Stimulated activated naive CD8-positive, alpha-beta T cell treated with anti-CD3 and anti-CD28 coated beads, Interleukin-15, Interleukin-2, amounts not matched to agents 100 ng/mL and 50 ng/mL, for 24 hours (primary cell): ENCODE data around the gene MOB2.

ENCODE experiments used
- H3K27ac Mint-ChIP-seq: one replicate; pipeline ENCODE4 v1.8.0; 2021; ENCODE audit warnings: mild to moderate bottlenecking, mixed read lengths
- H3K27me3 Mint-ChIP-seq: one replicate; pipeline ENCODE4 v1.8.0; 2021; ENCODE audit warnings: mixed read lengths
- H3K36me3 Mint-ChIP-seq: one replicate; pipeline ENCODE4 v1.8.0; 2021; ENCODE audit warnings: low read depth, mixed read lengths
- H3K4me1 Mint-ChIP-seq: one replicate; pipeline ENCODE4 v1.8.0; 2021; ENCODE audit warnings: low read depth, mixed read lengths
- H3K4me3 Mint-ChIP-seq: one replicate; pipeline ENCODE4 v1.8.0; 2021; ENCODE audit warnings: mild to moderate bottlenecking, mixed read lengths
- H3K9me3 Mint-ChIP-seq: one replicate; pipeline ENCODE4 v1.8.0; 2021; ENCODE audit warnings: mixed read lengths

MOB2 gene, protein sequence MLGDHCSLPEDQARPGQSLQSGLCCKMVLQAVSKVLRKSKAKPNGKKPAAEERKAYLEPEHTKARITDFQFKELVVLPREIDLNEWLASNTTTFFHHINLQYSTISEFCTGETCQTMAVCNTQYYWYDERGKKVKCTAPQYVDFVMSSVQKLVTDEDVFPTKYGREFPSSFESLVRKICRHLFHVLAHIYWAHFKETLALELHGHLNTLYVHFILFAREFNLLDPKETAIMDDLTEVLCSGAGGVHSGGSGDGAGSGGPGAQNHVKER

DNA sequence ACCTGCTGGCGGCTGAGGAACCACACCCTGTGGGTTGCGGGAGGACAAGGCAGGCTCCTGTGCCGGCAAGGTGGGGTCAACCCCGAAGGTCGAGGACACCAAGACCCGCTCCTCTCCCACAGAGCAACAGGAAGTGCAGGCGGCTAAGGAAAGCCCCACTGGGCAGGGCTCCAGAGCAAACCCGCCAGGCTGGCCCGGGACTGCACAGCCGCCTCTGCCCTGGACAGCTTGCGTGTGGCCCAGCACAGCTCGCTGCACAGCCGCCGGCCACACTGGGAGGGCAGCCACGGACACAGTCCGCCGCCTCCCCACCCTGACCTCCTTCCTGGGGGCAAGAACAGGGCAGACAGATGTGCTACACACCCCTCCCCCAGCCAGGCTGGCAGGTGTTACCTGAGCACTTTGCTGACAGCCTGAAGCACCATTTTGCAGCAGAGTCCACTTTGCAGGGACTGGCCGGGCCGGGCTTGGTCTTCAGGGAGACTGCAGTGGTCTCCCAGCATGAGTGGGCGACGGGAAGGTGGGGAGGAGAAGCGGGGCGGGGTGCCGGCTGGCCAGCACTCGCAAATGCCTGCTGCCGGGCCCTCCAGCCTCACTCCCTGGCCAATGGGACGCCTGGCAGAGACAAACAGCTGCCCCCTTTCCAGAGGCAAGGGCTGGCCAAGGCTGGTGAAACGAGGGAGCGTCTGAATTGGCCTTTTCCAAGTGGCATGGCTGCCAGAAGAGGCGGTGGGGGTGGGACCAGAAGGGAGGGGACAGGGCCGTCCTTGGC lies at the start of gene MOB2:
Gene MOB2, minus strand, starts transcription at position 726 of the 772 bp plus-strand sequence. Its CDS starts 223 bp downstream, at position 503.
- H3K9me3 Mint-ChIP-seq = no peaks in the 10 kb centered on the region
- no peak within 1 kb of the TSS for H3K27ac Mint-ChIP-seq
- no peak within 1 kb of the TSS for H3K4me3 Mint-ChIP-seq
- no peaks in the 10 kb centered on the region for H3K27me3 Mint-ChIP-seq
- H3K36me3 Mint-ChIP-seq = no peaks in the 10 kb centered on the region
- H3K4me1 Mint-ChIP-seq = peaks cover 26% of the 10 kb centered on the region

DNA sequence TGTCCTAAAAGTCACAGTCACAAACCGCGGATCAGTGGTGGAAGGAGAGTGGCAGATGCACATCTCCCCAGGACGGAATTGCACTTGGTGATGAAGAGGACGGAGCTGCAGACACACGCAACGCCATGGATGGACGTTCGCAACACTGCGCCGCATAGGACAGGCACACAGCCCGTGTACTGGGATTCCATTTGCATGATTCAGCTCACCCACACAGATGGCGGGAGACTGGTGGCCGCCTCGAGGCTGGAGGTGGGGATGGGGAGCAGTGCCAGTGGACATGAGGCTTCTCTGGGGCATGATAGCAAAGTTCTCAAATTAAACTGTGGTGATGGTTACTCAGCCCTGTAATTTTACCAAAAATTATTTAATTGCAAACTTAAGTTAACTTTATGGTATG lies 48.1 kb upstream of the MOB2 start:
- H3K27me3 Mint-ChIP-seq = no peaks in the 10 kb centered on the region
- no peaks in the 10 kb centered on the region for H3K36me3 Mint-ChIP-seq
- no peak overlapping the region for H3K4me3 Mint-ChIP-seq
- H3K4me1 Mint-ChIP-seq = peaks cover 17% of the 10 kb centered on the region
- H3K9me3 Mint-ChIP-seq = no peaks in the 10 kb centered on the region
- no peak overlapping the region for H3K27ac Mint-ChIP-seq

DNA sequence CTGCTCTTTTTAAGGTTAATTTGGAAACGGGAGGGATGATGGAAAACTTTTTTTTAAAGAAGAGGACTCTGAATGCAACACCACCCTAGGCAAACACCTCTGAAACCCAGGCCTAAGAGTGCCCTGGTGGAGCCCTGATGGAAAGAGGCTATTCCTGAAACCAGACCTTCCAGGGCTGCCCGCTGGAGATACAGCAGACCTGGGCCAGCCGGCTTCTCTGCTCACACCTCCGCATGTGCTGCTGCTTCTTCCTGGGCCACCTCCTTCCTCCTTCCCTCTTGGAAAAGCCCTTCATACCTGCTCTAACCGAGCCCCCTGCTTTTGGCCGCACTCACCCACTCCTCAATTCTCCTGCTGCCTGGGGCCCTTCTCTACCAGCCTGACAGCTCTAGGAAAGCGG lies 47.6 kb upstream of the MOB2 start:
- Mint-ChIP-seq H3K4me3 (no peak overlapping the region), H3K4me1 (peaks cover 17% of the 10 kb centered on the region), H3K27ac (no peak overlapping the region), H3K36me3 (no peaks in the 10 kb centered on the region), H3K9me3 (no peaks in the 10 kb centered on the region), H3K27me3 (no peaks in the 10 kb centered on the region)

DNA sequence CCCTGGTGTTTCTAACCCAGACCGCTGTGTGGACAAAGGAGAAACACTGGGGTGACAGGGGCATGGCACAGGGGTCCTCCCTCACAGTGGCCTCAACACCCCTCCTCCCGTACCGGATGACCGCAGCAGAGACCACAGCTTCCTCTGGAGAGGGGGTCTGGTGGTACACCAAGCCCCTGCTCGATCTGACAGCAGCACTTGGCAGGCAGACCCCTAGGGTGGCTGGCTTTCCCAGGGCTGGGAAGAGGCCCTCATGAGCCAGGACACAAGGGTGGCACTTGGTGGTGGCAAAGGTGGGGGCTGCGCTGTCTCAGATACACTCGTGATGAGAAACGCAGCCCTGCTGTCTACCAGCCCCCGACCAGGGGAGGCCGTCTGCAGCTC lies 46.8 kb upstream of the MOB2 start:
- no peaks in the 10 kb centered on the region for H3K27me3 Mint-ChIP-seq
- no peaks in the 10 kb centered on the region for H3K36me3 Mint-ChIP-seq
- no peak overlapping the region for H3K27ac Mint-ChIP-seq
- H3K4me1 Mint-ChIP-seq = peaks cover 17% of the 10 kb centered on the region
- no peak overlapping the region for H3K4me3 Mint-ChIP-seq
- H3K9me3 Mint-ChIP-seq = no peaks in the 10 kb centered on the region

DNA sequence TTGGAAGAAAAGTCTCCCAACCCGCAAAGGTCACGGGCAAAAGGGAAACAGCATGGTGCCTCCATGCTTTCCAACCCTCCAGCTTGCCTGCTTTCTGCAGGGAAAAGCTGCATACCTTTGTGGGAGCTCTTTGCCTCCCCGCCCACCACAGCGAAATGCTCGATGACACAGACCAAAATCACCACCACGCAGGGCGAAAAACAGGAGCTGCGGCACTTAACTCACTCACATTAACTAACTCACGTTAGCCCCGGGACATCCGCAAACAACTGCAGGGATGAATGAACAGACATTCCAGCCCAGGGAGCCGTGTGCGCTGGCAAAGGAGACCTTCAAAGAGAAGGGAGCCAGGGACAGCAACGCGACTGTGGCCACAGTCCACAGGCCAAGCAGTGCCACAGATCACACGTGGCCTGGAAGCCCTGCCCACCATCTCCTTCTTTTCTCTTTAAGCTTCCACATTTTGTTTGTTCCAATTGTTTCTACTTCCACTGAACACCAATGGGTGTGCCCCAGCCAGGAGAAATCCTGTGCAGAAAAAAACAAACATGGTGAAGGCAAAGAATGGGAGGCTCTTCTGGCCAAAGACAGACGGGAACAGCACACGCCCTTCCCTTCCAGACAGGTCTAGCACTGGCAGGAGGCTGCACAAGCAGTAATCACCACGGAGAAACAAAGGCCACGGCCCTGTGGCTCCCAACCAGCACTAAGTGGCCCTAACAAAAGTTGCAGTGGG lies 46.2 kb upstream of the MOB2 start:
- Mint-ChIP-seq H3K4me3 (no peak overlapping the region), H3K9me3 (no peaks in the 10 kb centered on the region), H3K27ac (no peak overlapping the region), H3K4me1 (peaks cover 20% of the 10 kb centered on the region), H3K36me3 (no peaks in the 10 kb centered on the region), H3K27me3 (no peaks in the 10 kb centered on the region)

DNA sequence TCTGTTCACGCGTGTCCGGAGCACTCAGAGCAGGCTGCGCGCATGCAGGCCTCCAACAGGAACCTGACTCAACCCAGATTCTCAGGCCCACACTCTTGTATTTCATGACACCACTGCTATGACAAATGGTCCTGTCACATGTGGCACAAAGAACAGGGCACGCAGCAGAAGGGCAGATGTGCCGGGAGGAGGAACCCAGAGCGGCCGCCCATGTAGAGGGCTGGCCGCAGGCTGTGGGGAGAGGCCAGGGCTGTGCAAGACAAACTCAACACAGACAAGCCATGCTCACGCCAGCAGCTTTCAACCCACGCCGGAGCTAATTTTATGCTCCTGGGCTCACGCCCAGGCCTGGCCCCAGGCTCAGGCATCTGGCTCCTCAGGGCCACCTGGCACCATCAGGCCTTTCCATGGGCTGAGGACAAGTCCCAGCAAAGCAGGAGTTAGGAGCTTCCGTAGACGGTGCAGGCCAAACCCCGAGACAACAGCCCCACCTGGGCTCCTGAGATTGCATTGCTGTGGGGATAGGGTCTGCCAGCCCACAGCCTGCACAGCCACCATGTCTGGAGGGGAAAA lies 45.5 kb upstream of the MOB2 start:
- Mint-ChIP-seq H3K36me3 (no peaks in the 10 kb centered on the region), H3K27ac (no peak overlapping the region), H3K27me3 (no peaks in the 10 kb centered on the region), H3K4me3 (no peak overlapping the region), H3K4me1 (peaks cover 17% of the 10 kb centered on the region), H3K9me3 (no peaks in the 10 kb centered on the region)

DNA sequence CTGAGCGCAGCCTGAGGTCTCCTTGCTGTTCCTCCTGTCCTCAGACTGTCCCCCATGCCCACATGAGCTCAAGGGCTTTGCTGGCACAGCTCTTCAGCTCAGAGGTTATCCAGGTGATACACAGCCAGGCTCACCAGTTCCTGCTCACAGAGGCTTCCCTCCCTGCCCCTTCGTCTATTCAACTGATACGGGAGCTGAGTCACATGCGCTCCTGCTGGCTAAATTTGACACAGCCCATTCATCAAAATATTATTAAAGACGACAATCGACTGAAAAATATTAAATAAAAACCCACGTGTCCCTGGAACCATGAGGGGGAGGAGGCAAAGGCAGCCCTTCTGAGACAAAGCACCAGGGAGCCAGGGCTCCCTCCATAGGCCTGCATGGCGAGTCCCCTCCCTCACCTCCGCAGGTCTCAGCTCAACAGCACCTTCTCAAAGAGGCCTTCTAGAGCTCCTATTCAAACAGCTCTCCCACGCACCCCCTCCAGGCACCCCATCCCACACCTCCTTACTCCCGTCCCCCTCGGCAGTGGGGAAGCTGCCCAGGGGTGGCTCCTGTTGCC lies 45.0 kb upstream of the MOB2 start:
- Mint-ChIP-seq H3K27me3 (no peaks in the 10 kb centered on the region), H3K27ac (no peak overlapping the region), H3K4me3 (no peak overlapping the region), H3K4me1 (peaks cover 15% of the 10 kb centered on the region), H3K36me3 (no peaks in the 10 kb centered on the region), H3K9me3 (no peaks in the 10 kb centered on the region)

DNA sequence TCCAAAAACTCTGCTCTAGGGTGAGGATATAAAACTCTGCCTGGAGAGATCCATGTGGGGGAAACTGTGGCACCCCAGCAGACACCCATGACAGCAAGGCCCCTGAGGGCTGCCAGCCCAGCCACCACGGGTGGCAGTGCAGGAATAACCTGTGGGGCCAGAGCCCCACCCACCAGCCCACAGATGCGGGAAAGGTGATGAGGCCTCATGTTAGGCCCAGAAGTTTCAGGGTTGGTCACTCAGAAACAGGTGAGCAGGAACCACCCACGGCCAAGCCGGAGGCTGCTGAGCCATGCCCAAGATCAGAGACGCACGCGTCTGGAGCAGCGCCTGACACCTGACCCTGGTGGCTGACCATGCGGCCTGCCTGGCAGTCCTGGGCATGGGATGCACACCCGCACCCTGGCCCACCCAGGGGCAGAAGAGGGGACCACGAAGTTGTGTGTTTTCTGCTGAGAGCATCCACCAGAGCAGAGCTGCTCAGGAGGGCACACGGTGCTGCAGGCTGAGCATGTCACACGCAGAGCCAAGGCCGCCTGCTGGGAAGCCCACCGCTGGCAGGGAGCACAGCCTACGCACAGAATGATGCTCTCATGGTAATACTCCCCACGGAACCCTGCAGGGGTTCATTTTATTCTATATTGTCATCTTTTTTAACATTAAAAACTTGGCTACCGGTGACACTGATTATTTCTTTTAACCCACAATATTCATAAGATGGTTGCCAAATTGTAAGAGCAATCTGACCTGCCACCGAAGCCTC lies 44.3 kb upstream of the MOB2 start:
- no peaks in the 10 kb centered on the region for H3K27me3 Mint-ChIP-seq
- H3K36me3 Mint-ChIP-seq = no peaks in the 10 kb centered on the region
- H3K9me3 Mint-ChIP-seq = no peaks in the 10 kb centered on the region
- H3K4me1 Mint-ChIP-seq = peaks cover 12% of the 10 kb centered on the region
- H3K27ac Mint-ChIP-seq = no peak overlapping the region
- no peak overlapping the region for H3K4me3 Mint-ChIP-seq

DNA sequence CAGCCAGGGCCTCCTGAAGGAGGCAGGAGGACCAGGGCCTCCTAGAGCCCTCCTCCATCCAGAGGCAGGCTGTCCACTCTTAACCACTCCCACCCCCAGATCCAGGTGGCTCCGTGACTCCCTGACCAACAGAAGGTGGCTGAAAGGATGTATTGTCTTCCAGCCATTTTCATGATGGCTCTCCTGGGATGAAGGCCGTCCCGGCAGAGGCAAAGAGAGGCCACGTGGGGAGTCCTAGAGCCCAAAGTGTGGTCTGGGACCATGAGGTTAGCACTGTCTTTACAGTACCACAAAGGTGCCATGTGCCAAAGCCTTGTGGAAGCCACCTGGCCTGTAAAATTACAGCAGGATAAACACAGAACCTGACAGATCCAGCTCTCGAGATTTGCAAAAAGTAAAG lies 43.2 kb upstream of the MOB2 start:
- no peaks in the 10 kb centered on the region for H3K36me3 Mint-ChIP-seq
- H3K4me1 Mint-ChIP-seq = peaks cover 5% of the 10 kb centered on the region
- no peak overlapping the region for H3K4me3 Mint-ChIP-seq
- no peaks in the 10 kb centered on the region for H3K9me3 Mint-ChIP-seq
- no peak overlapping the region for H3K27ac Mint-ChIP-seq
- no peaks in the 10 kb centered on the region for H3K27me3 Mint-ChIP-seq

DNA sequence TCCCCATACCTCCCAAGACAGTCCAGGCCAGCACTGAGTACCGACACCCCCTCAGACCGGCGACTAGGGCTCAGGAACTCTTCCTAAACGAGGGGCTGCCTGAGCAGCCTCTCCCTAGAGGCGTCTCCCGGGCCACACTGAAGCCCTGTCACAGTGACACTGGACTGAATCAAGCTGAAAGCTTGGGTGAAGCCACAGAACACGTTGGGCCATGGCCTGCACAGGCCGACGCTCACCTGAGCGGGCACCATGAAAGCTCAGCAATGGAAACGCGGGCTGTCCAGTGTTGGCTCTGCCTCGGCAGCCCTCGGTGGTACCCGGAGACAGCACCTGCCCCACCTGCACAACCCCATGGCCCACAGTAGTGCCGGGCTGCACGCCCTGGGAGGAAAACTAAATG lies 42.7 kb upstream of the MOB2 start:
- peaks cover 3% of the 10 kb centered on the region for H3K4me1 Mint-ChIP-seq
- H3K27me3 Mint-ChIP-seq = no peaks in the 10 kb centered on the region
- H3K9me3 Mint-ChIP-seq = no peaks in the 10 kb centered on the region
- no peaks in the 10 kb centered on the region for H3K36me3 Mint-ChIP-seq
- no peak overlapping the region for H3K4me3 Mint-ChIP-seq
- H3K27ac Mint-ChIP-seq = no peak overlapping the region

DNA sequence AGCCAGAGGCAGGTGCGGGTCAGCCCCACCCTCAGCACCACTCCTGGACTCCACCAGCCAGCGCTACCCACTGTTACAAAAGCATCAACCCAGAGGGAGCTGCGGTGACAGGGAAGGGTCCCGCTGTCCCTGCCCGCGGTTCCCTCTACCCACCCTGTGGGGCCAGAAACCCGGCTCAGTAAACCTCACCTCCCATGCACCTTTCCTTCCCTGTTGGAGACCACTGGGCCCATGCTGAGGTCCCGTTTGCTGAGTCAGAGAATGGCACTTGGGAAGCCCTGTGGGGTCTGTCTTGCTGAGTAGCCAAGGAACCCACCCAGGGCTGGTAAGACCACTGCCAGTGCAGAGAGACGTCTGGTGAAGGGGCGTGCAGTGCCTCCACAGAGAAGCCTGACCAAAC lies 42.1 kb upstream of the MOB2 start:
- Mint-ChIP-seq H3K9me3 (no peaks in the 10 kb centered on the region), H3K27ac (no peak overlapping the region), H3K4me1 (peaks cover 5% of the 10 kb centered on the region)

DNA sequence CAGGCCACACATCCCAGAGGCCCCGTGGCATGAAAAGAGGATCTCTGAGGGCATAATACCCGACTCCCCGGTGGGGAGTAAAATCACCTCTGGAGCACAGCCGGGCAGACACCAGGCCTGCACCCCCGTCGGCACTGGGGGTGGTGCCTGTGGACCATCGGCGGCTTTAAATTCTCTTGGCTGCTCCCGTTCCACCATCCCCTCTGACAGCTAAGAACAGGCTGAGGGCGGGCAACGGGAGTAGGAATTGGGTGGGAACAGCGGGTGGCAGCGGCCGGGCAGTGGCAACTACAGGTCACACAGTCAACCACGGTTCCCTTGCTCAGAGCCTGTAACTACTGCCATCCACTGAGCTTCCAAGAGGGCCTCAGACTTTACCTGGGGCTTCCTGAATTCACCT lies 40.2 kb upstream of the MOB2 start:
- H3K27me3 Mint-ChIP-seq = no peaks in the 10 kb centered on the region
- no peak overlapping the region for H3K27ac Mint-ChIP-seq
- peaks cover 22% of the 10 kb centered on the region for H3K4me1 Mint-ChIP-seq
- no peak overlapping the region for H3K4me3 Mint-ChIP-seq
- H3K36me3 Mint-ChIP-seq = no peaks in the 10 kb centered on the region
- H3K9me3 Mint-ChIP-seq = no peaks in the 10 kb centered on the region

More for the DNA sequence above, 42.1 kb upstream of the MOB2 start:
- Mint-ChIP-seq H3K36me3 (no peaks in the 10 kb centered on the region), H3K27me3 (no peaks in the 10 kb centered on the region), H3K4me3 (no peak overlapping the region)

DNA sequence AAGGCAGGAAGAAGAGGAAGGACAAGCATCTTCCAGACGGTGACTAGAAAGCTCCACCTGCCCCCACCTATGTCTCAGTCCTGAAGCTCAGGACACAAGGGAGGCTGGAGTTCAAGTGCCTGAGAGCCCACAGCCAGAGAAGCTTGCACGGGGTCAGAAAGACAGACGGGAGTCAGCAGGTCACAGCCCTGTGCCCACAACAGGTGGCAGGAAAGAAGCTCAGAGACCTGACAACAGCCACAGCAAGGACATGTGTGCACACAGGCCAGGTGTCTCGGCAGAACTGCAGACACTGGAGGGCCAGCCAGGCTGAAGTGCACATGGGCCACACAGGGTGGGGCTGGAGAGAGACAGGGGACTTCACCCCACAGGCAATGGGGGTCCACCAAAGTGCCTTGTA lies 37.2 kb upstream of the MOB2 start:
- Mint-ChIP-seq H3K36me3 (no peaks in the 10 kb centered on the region), H3K4me1 (peaks cover 30% of the 10 kb centered on the region), H3K9me3 (no peaks in the 10 kb centered on the region), H3K4me3 (no peak overlapping the region), H3K27ac (no peak overlapping the region), H3K27me3 (no peaks in the 10 kb centered on the region)

DNA sequence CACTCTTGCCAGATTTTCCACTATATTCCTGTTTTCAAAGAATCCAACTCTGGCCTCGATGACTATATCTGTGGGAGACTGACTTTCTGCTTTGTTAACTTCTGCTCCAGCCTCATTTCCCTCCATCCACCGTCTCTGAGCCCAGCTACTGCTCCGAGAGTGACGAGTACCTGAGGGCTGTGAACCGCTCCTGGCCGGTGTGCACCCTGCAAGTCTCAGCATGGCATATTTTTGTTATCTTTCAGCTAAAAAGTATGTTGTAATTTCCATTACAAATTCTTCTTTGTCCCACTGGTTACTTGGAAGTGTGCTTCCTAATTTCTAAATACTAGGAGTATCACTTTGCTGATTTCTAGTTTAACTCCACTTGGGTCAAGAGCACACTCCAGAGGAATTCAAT lies 36.5 kb upstream of the MOB2 start:
- no peak overlapping the region for H3K27ac Mint-ChIP-seq
- H3K27me3 Mint-ChIP-seq = no peaks in the 10 kb centered on the region
- H3K36me3 Mint-ChIP-seq = no peaks in the 10 kb centered on the region
- no peaks in the 10 kb centered on the region for H3K9me3 Mint-ChIP-seq
- H3K4me3 Mint-ChIP-seq = no peak overlapping the region
- peaks cover 28% of the 10 kb centered on the region for H3K4me1 Mint-ChIP-seq
